Endothelial cell of umbilical vein (primary cell): Measurements from ENCODE around the gene HMGXB4. TPM values are rescaled to one million over a fixed set of nuclear protein-coding genes. Genes with fewer than 3 reads are reported as not detected.

ENCODE experiments used
- BruUV-seq: library from RNA; stranded (reverse); fragments of 400-500 nt; replicated peaks from 2 replicates; lab custom pipeline; 2021; lab: Mats Ljungman, UMichigan
- CTCF ChIA-PET: fragments of 300-600, 350-600 bp; sonication (Branson Sonifier 250); formaldehyde crosslinking; loops from one replicate; lab custom pipeline; 2021; ENCODE audit warnings: antibody characterized with exemption, inconsistent platforms; lab: Charles Lee
- POLR2A ChIA-PET: fragments of 300-600, 350-600 bp; sonication (Branson Sonifier 250); formaldehyde crosslinking; loops from one replicate; lab custom pipeline; 2021; ENCODE audit warnings: antibody characterized with exemption, inconsistent platforms; lab: Charles Lee
- DNase-seq: peaks from one replicate; pipeline ENCODE4 v3.0.0-alpha.2; 2011; ENCODE audit warnings: low read depth, low spot score
- FAIRE-seq: peaks from 2 replicates; lab custom pipeline; 2011; peaks lifted over from hg19 to GRCh38; lab: Jason Lieb, UNC
- H2AFZ ChIP-seq: 2 replicates; pipeline ENCODE4 v1.6.0; 2012; ENCODE audit warnings: low read depth, low read length, control low read depth, inconsistent platforms
- H3K27ac ChIP-seq: 2 replicates; pipeline ENCODE4 v1.5.1; 2011; ENCODE audit warnings: low read depth, mild to moderate bottlenecking, control low read depth, low read length, moderate library complexity; ENCODE audit not compliant: insufficient read depth
- H3K27me3 ChIP-seq, 2 experiments: 2 replicates each; pipeline versions ENCODE4 v1.6.0 to v1.6.1; 2011; ENCODE audit warnings: low read length in 2 of 2, mixed read lengths in 1 of 2; ENCODE audit not compliant: control insufficient read depth in 2 of 2, insufficient read depth in 2 of 2
- H3K36me3 ChIP-seq, 2 experiments: 2 replicates in 1 of 2; 3 replicates in 1 of 2; pipeline ENCODE4 v1.5.1; 2011; ENCODE audit warnings: low read length in 2 of 2, mild to moderate bottlenecking in 1 of 2, moderate library complexity in 1 of 2; ENCODE audit not compliant: control insufficient read depth in 2 of 2, insufficient read depth in 2 of 2; ENCODE audit errors: extremely low read depth in 1 of 2
- H3K4me1 ChIP-seq: 3 replicates; pipeline ENCODE4 v1.5.1; 2011; ENCODE audit warnings: mild to moderate bottlenecking, low read length; ENCODE audit not compliant: control insufficient read depth, insufficient read depth; ENCODE audit errors: extremely low read depth
- H3K4me2 ChIP-seq: 2 replicates; pipeline ENCODE4 v1.6.1; 2011; ENCODE audit warnings: low read length, control low read depth, mixed read lengths; ENCODE audit not compliant: insufficient read depth
- H3K4me3 ChIP-seq, 3 experiments: fragments of 200-600 bp in 1 of 3; sonication (generic), shearing (Covaris generic) in 1 of 3; replicated peaks in 1 of 3; 2 replicates each; pipeline ENCODE4 v1.5.1; 2011 to 2016; ENCODE audit warnings: control low read depth in 3 of 3, low read length in 3 of 3, mild to moderate bottlenecking in 2 of 3, inconsistent platforms in 1 of 3, low read depth in 1 of 3, moderate library complexity in 1 of 3; ENCODE audit not compliant: insufficient read depth in 1 of 3
- H3K79me2 ChIP-seq: 2 replicates; pipeline ENCODE4 v1.6.0; 2012; ENCODE audit warnings: low read length, inconsistent platforms; ENCODE audit not compliant: control insufficient read depth, insufficient read depth
- H3K9ac ChIP-seq: replicated peaks from 2 replicates; pipeline ENCODE3; 2011; ENCODE audit warnings: low read length, control low read depth; ENCODE audit not compliant: insufficient read depth; ENCODE audit errors: extremely low read depth
- H3K9me1 ChIP-seq: replicated peaks from 3 replicates; pipeline ENCODE4 v1.6.0; 2011; ENCODE audit warnings: mild to moderate bottlenecking, low read length; ENCODE audit not compliant: control insufficient read depth, insufficient read depth; ENCODE audit errors: extremely low read depth
- H3K9me3 ChIP-seq: replicated peaks from 2 replicates; pipeline ENCODE4 v1.5.1; 2012; ENCODE audit warnings: low read length, inconsistent platforms; ENCODE audit not compliant: control insufficient read depth, insufficient read depth
- H4K20me1 ChIP-seq: replicated peaks from 2 replicates; pipeline ENCODE3; 2011; ENCODE audit warnings: mild to moderate bottlenecking, low read length; ENCODE audit not compliant: control insufficient read depth, insufficient read depth; ENCODE audit errors: extremely low read depth
- CTCF ChIP-seq, 2 donors: IDR thresholded peaks; 1 replicate in 1 of 2; 2 replicates in 1 of 2; pipeline ENCODE4 v1.5.1; 2011; ENCODE audit warnings: low read length in 2 of 2, mild to moderate bottlenecking in 2 of 2, moderate library complexity in 2 of 2, control low read depth in 1 of 2, inconsistent platforms in 1 of 2, low read depth in 1 of 2; ENCODE audit not compliant: insufficient read depth in 1 of 2; ENCODE audit errors: extremely low read depth in 1 of 2
- EZH2 ChIP-seq: IDR thresholded peaks from 2 replicates; pipeline ENCODE4 v1.6.1; 2012; ENCODE audit warnings: borderline replicate concordance, low read depth, mild to moderate bottlenecking, moderate library complexity, low read length, inconsistent platforms; ENCODE audit not compliant: severe bottlenecking
- FOS ChIP-seq: IDR thresholded peaks from 2 replicates; pipeline ENCODE4 v1.6.1; 2011; ENCODE audit warnings: mild to moderate bottlenecking, low read length, moderate library complexity, borderline replicate concordance; ENCODE audit not compliant: insufficient read depth
- GATA2 ChIP-seq: IDR thresholded peaks from 2 replicates; pipeline ENCODE4 v1.7.0; 2011; ENCODE audit warnings: low read depth, mild to moderate bottlenecking, moderate library complexity, mixed read lengths, low read length; ENCODE audit not compliant: insufficient read length, insufficient read depth
- JUN ChIP-seq: IDR thresholded peaks from 2 replicates; pipeline ENCODE4 v1.6.1; 2011; ENCODE audit warnings: borderline replicate concordance, low read depth; ENCODE audit not compliant: insufficient read length, insufficient read depth
- MAX ChIP-seq: IDR thresholded peaks from 2 replicates; pipeline ENCODE4 v1.6.1; 2011; ENCODE audit not compliant: insufficient read depth, insufficient read length
- MYC ChIP-seq: IDR thresholded peaks from one replicate; pipeline ENCODE4 v1.6.1; 2011; ENCODE audit warnings: mild to moderate bottlenecking, low read depth, low read length
- POLR2A ChIP-seq: IDR thresholded peaks from 2 replicates; pipeline ENCODE4 v1.6.1; 2012; ENCODE audit warnings: low read depth, mild to moderate bottlenecking, control low read depth, low read length
- POLR2AphosphoS5 ChIP-seq: IDR thresholded peaks from 2 replicates; pipeline ENCODE4 v1.6.1; 2012; ENCODE audit warnings: low read depth, mild to moderate bottlenecking, control low read depth, low read length, moderate library complexity; ENCODE audit not compliant: insufficient read depth
- dilution Hi-C: fragments of 300-500 bp; cut with MboI; formaldehyde crosslinking; loops from one replicate; pipeline ENCODE4 v1.15.0; 2019; ENCODE audit warnings: low sequenced_read_pairs; ENCODE audit not compliant: extremely low pct_ligation_motif_present
- intact Hi-C: fragments of 100-400 bp; cut with micrococcal nuclease; formaldehyde crosslinking; loops from one replicate; pipeline ENCODE4 v1.10.0; 2022
- polyA plus RNA-seq, 4 experiments: library from polyadenylated mRNA; depleted of rRNA in 3 of 4; stranded (reverse) in 3 of 4; unstranded in 1 of 4; fragments of >200 nt; gene quantifications; 2 replicates each; pipeline versions ENCODE4 v1.2.1 to v1.2.3, GENCODE V29; 2011 to 2012; ENCODE audit warnings: missing spikeins in 1 of 4
- total RNA-seq: library from RNA; stranded (reverse); gene quantifications from 2 replicates; pipeline ENCODE4 v1.2.3, GENCODE V29; 2021

HMGXB4 gene
- total and polyA plus RNA-seq, 2 donors (not counting 3 experiments of a cell fraction or from before 2014, with no cell fraction given), result 12.2 to 30.5 TPM

- POLR2A ChIA-PET, result no interaction called here
- Histone ChIP-seq H3K36me3 (no peaks in the 10 kb centered on the region), H3K9ac (no peak overlapping the region), H3K9me3 (no peaks in the 10 kb centered on the region), H2AFZ (no peak overlapping the region), H3K4me3 (no peak overlapping the region), H4K20me1 (no peaks in the 10 kb centered on the region), H3K79me2 (peaks cover 22% of the 10 kb centered on the region), H3K9me1 (no peaks in the 10 kb centered on the region), H3K27ac (peak overlapping the region; percentile 96), H3K4me2 (no peak overlapping the region), H3K4me1 (peaks cover 25% of the 10 kb centered on the region), H3K27me3 (no peaks in the 10 kb centered on the region)
- intact Hi-C loops (no loop called here), dilution Hi-C loops (no loop called here)
- no TSS peak for BruUV-seq
- FAIRE-seq (no peak), DNase-seq (no peak)
- TF ChIP-seq POLR2AphosphoS5 (no peak), FOS (no peak), MYC (no peak), EZH2 (no peak), POLR2A (no peak), CTCF (IDR thresholded peaks at IDR 0.05; ENCODE audit: extremely low read depth in 1 of 2, insufficient read depth in 1 of 2, low read depth in 1 of 2, low read length in 2 of 2) (no peak), GATA2 (no peak), MAX (no peak), JUN (no peak)
- CTCF ChIA-PET, result interaction anchor here (2.0 kb wide), 1 partner anchor 25 kb away, joined by 10 read pairs; no protein-coding TSS in a partner anchor
These were observed 48.3 kb downstream of the HMGXB4 start for GRCh38 chr22:35305525-35306070.
